ENCODE measurements around the gene MUC5AC. TPM values are rescaled to one million over a fixed set of nuclear protein-coding genes. Genes with fewer than 3 reads are reported as not detected.

MUC5AC gene
- total RNA-seq, 1 experiment from 2014 or later: under 0.01 TPM

- Mint-ChIP-seq H3K4me3 (no peak overlapping the region), H3K27ac (no peak overlapping the region), H3K9me3 (no peaks in the 10 kb centered on the region), H3K36me3 (no peaks in the 10 kb centered on the region), H3K4me1 (no peaks in the 10 kb centered on the region), H3K27me3 (ENCODE audit: low read depth) (no peaks in the 10 kb centered on the region)
- DNase-seq (ENCODE audit: low spot score) (peak; percentile 47), ATAC-seq (peak; percentile 64)
- ChIA-PET POLR2A (no interaction called here), CTCF (no interaction called here)
- no peak for TF ChIP-seq ELF4 (CRISPR knock-in tag; IDR thresholded peaks at IDR 0.05; ENCODE audit: low read depth)
- TF ChIP-seq, protein P1, sequence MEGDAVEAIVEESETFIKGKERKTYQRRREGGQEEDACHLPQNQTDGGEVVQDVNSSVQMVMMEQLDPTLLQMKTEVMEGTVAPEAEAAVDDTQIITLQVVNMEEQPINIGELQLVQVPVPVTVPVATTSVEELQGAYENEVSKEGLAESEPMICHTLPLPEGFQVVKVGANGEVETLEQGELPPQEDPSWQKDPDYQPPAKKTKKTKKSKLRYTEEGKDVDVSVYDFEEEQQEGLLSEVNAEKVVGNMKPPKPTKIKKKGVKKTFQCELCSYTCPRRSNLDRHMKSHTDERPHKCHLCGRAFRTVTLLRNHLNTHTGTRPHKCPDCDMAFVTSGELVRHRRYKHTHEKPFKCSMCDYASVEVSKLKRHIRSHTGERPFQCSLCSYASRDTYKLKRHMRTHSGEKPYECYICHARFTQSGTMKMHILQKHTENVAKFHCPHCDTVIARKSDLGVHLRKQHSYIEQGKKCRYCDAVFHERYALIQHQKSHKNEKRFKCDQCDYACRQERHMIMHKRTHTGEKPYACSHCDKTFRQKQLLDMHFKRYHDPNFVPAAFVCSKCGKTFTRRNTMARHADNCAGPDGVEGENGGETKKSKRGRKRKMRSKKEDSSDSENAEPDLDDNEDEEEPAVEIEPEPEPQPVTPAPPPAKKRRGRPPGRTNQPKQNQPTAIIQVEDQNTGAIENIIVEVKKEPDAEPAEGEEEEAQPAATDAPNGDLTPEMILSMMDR (IDR thresholded peaks at IDR 0.05): no peak
- TF ChIP-seq NFYB (CRISPR knock-in tag; conservative IDR thresholded peaks at IDR 0.05; ENCODE audit: low read depth): no peak
- no peak for TF ChIP-seq ATF6 (CRISPR knock-in tag; IDR thresholded peaks at IDR 0.05)
- TF ChIP-seq TEAD1 (CRISPR knock-in tag; IDR thresholded peaks at IDR 0.05): no peak
- TF ChIP-seq, protein P2, sequence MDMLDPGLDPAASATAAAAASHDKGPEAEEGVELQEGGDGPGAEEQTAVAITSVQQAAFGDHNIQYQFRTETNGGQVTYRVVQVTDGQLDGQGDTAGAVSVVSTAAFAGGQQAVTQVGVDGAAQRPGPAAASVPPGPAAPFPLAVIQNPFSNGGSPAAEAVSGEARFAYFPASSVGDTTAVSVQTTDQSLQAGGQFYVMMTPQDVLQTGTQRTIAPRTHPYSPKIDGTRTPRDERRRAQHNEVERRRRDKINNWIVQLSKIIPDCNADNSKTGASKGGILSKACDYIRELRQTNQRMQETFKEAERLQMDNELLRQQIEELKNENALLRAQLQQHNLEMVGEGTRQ (CRISPR knock-in tag; IDR thresholded peaks at IDR 0.05): no peak
- TF ChIP-seq ESRRA (CRISPR knock-in tag; IDR thresholded peaks at IDR 0.05; ENCODE audit: borderline replicate concordance): no peak
- TF ChIP-seq, protein P3, sequence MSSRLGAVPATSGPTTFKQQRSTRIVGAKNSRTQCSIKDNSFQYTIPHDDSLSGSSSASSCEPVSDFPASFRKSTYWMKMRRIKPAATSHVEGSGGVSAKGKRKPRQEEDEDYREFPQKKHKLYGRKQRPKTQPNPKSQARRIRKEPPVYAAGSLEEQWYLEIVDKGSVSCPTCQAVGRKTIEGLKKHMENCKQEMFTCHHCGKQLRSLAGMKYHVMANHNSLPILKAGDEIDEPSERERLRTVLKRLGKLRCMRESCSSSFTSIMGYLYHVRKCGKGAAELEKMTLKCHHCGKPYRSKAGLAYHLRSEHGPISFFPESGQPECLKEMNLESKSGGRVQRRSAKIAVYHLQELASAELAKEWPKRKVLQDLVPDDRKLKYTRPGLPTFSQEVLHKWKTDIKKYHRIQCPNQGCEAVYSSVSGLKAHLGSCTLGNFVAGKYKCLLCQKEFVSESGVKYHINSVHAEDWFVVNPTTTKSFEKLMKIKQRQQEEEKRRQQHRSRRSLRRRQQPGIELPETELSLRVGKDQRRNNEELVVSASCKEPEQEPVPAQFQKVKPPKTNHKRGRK (CRISPR knock-in tag; IDR thresholded peaks at IDR 0.05; ENCODE audit: borderline replicate concordance): no peak
- TF ChIP-seq JUN (CRISPR knock-in tag; IDR thresholded peaks at IDR 0.05): no peak
- TF ChIP-seq KAT7 (CRISPR knock-in tag; IDR thresholded peaks at IDR 0.05; ENCODE audit: borderline replicate concordance): no peak
- TF ChIP-seq ZNF425 (CRISPR knock-in tag; conservative IDR thresholded peaks at IDR 0.05): no peak
- no peak for TF ChIP-seq OVOL2 (CRISPR knock-in tag; IDR thresholded peaks at IDR 0.05; ENCODE audit: borderline replicate concordance)
- no peak for TF ChIP-seq FOXP1 (CRISPR knock-in tag; IDR thresholded peaks at IDR 0.05; ENCODE audit: borderline replicate concordance)
- TF ChIP-seq STAT6 (CRISPR knock-in tag; conservative IDR thresholded peaks at IDR 0.05; ENCODE audit: low read depth): no peak
- no peak for TF ChIP-seq PRRX2 (CRISPR knock-in tag; IDR thresholded peaks at IDR 0.05)
Measured at GRCh38 chr11:1197886-1198560, 40.3 kb downstream of the MUC5AC start.
